ENCODE data around the gene GPC6.
A peak's percentile ranks its signal among the peaks of the same experiment; 100 is the strongest.
"Not testable (repeated sequence)": the region's sequence is repeated elsewhere in the genome, so short reads cannot be mapped to it uniquely, and the experiment has no call there.

GPC6 gene

GRCh38 chr13:94328381-94329041 is 1101.9 kb downstream of the GPC6 start:
- no peak for DNase-seq (ENCODE audit: low spot score)

GRCh38 chr13:94329277-94329676 is 1102.7 kb downstream of the GPC6 start:
- no peak for DNase-seq (ENCODE audit: low spot score)

GRCh38 chr13:94329754-94330551 is 1103.3 kb downstream of the GPC6 start:
- DNase-seq (ENCODE audit: low spot score), result no peak

- peak; percentile 9 for DNase-seq (ENCODE audit: low spot score)
Observed at GRCh38 chr13:94330552-94331071, 1104.0 kb downstream of the GPC6 start.

GRCh38 chr13:94331281-94331680 is 1104.7 kb downstream of the GPC6 start:
- no peak for DNase-seq (ENCODE audit: low spot score)

- no peak for DNase-seq (ENCODE audit: low spot score)
Observed at GRCh38 chr13:94332359-94333096, 1105.9 kb downstream of the GPC6 start.

- DNase-seq (ENCODE audit: low spot score), result no peak
Observed at GRCh38 chr13:94333131-94333820, 1106.7 kb downstream of the GPC6 start.

- no peak for DNase-seq (ENCODE audit: low spot score)
Observed at GRCh38 chr13:94335761-94336526, 1109.3 kb downstream of the GPC6 start.

GRCh38 chr13:94339116-94339687 is 1112.6 kb downstream of the GPC6 start:
- DNase-seq (ENCODE audit: low spot score), result no peak

- DNase-seq (ENCODE audit: low spot score), result no peak
Observed at GRCh38 chr13:94342436-94343242, 1116.0 kb downstream of the GPC6 start.

GRCh38 chr13:94343243-94343585 is 1116.6 kb downstream of the GPC6 start:
- no peak for DNase-seq (ENCODE audit: low spot score)

- DNase-seq (ENCODE audit: low spot score), result not testable (repeated sequence)
Observed at GRCh38 chr13:94343687-94344086, 1117.1 kb downstream of the GPC6 start.

GRCh38 chr13:94344126-94344818 is 1117.7 kb downstream of the GPC6 start:
- no peak for DNase-seq (ENCODE audit: low spot score)

- peak; percentile 34 for DNase-seq (ENCODE audit: low spot score)
Observed at GRCh38 chr13:94345374-94346195, 1119.0 kb downstream of the GPC6 start.

- no peak for DNase-seq (ENCODE audit: low spot score)
Observed at GRCh38 chr13:94346261-94347019, 1119.8 kb downstream of the GPC6 start.

GRCh38 chr13:94351292-94351990 is 1124.8 kb downstream of the GPC6 start:
- no peak for DNase-seq (ENCODE audit: low spot score)

- DNase-seq (ENCODE audit: low spot score), result no peak
Observed at GRCh38 chr13:94352057-94352456, 1125.5 kb downstream of the GPC6 start.

Measured in CD4-positive, alpha-beta T cell treated with Interleukin-15 for 4 hours (primary cell).